Activated T-helper 17 cell treated with anti-CD3 and anti-CD28 coated beads, Interleukin-2, amount 50 U/mL, for 72 hours (primary cell): ENCODE data around the gene PTF1A. TPM values are rescaled to one million over a fixed set of nuclear protein-coding genes. Genes with fewer than 3 reads are reported as not detected.

Experiments used
- ATAC-seq: fragments of 150-1000 bp; cut with Tn5 transposase; replicated peaks from 2 replicates; pipeline ENCODE4 v1.10.0; 2021; ENCODE audit warnings: mild to moderate bottlenecking, moderate library complexity
- H3K27ac Mint-ChIP-seq: one replicate; pipeline ENCODE4 v1.8.0; 2022; ENCODE audit warnings: mixed read lengths
- H3K27me3 Mint-ChIP-seq: one replicate; pipeline ENCODE4 v1.8.0; 2022; ENCODE audit warnings: mixed read lengths
- H3K36me3 Mint-ChIP-seq: one replicate; pipeline ENCODE4 v1.8.0; 2022; ENCODE audit warnings: low read depth, mild to moderate bottlenecking, mixed read lengths
- H3K4me1 Mint-ChIP-seq: one replicate; pipeline ENCODE4 v1.8.0; 2022; ENCODE audit warnings: mixed read lengths
- H3K4me3 Mint-ChIP-seq: one replicate; pipeline ENCODE4 v1.8.0; 2022; ENCODE audit warnings: mild to moderate bottlenecking, mixed read lengths
- H3K9me3 Mint-ChIP-seq: one replicate; pipeline ENCODE4 v1.8.0; 2022; ENCODE audit warnings: mixed read lengths
- total RNA-seq, 2 donors: library from RNA; stranded (reverse); gene quantifications; one replicate each; pipeline ENCODE4 v1.2.3, GENCODE V29; 2022

The PTF1A gene
- total RNA-seq, 2 donors from 2014 or later: not detected

DNA sequence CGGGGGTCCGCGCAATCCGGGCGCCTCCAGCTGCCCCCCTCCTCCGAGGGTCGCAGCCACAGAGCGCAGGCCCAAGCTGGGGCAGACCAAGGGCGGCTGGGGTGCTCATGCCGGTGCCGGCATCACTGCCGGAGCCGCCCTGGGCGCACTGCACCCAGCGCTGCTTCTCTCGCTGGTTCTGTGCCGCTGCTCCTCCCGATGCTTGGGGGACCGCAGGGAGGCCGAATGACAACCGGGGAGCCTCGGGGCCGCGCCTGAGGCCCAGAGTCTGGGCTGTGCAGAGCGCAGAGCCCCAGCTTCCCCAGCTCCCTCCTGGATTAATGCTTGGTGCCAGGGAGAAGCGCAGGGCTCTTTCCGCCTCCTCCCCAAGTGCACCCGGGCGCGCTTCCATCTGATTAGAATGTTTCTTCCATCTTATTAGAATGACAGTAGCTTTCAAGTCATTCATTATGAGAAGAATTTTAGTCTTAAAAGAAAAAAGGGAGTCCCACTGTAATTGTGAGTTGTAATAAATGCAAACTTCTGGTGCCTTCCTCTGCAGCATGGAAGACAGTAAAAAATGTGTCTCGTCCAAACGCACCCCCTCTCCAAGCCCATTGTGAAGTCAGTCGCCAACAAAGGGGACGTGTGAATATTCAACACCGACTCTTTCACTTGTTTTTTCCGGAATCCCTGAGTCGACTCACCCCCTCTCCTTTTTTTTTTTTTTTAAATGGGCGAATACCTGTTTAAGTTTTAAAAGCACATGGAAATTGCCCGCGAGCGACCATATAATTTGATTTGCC lies 19.5 kb upstream of the PTF1A start:
- H3K4me3 Mint-ChIP-seq: no peak overlapping the region
- H3K9me3 Mint-ChIP-seq: no peaks in the 10 kb centered on the region
- H3K36me3 Mint-ChIP-seq: no peaks in the 10 kb centered on the region
- H3K27me3 Mint-ChIP-seq: peaks cover 62% of the 10 kb centered on the region
- no peak for ATAC-seq
- no peak overlapping the region for H3K27ac Mint-ChIP-seq
- no peaks in the 10 kb centered on the region for H3K4me1 Mint-ChIP-seq

- Mint-ChIP-seq H3K4me1 (no peaks in the 10 kb centered on the region), H3K9me3 (no peaks in the 10 kb centered on the region), H3K4me3 (no peak overlapping the region), H3K36me3 (no peaks in the 10 kb centered on the region), H3K27me3 (peaks cover 65% of the 10 kb centered on the region), H3K27ac (no peak overlapping the region)
- no peak for ATAC-seq
These were observed 18.7 kb upstream of the PTF1A start for GRCh38 chr10:23173214-23174073.

DNA sequence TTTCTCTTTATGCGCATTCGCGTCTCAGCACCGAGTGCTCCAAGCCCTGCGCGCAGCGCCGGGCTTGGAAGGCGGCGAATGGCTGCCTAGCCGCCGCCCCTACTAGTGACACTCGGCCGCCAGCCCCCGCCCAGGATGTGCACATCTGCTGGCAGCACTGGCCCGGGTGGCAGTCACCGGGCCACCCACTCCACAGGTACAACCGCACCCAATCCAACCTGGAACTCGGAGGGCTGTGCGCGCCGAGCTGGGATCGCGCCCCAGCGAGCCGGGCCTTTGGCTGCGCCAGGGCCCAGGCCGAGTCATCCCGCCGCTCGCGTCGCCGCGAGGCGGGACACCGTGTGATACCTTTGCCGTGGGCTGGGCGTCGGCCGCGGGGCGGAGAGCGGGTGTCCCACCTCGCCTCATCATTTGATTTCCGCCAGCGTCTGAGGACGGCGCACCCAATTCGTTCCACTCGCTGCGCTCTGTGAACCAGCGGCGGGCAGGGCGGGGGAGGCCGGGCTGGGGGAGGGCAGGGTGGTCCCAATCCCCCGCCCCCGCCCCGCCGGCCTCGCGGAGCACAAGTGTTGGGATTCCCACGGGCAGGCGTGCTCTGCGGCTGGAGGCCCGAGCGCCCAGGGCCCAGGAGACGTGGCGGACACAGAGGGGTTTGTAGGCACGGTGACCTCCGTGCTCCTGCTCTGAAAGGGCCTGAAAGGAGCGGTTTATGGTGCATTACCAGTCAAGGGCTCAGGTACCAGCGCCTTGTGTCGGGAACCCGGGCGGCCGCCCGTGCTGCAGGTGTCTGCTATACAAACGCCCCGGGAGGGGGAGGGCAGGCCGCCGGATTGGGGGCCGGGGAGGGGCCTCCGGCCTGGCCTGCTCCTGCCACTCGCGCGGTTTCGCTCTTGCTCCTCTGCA lies 17.8 kb upstream of the PTF1A start:
- H3K36me3 Mint-ChIP-seq: no peaks in the 10 kb centered on the region
- no peaks in the 10 kb centered on the region for H3K9me3 Mint-ChIP-seq
- no peak for ATAC-seq
- no peaks in the 10 kb centered on the region for H3K4me1 Mint-ChIP-seq
- peaks cover 65% of the 10 kb centered on the region for H3K27me3 Mint-ChIP-seq
- H3K27ac Mint-ChIP-seq: no peak overlapping the region
- H3K4me3 Mint-ChIP-seq: no peak overlapping the region

GRCh38 chr10:23174977-23175512 lies 17.1 kb upstream of the PTF1A start:
- Mint-ChIP-seq H3K9me3 (no peaks in the 10 kb centered on the region), H3K27ac (no peak overlapping the region), H3K4me1 (no peaks in the 10 kb centered on the region), H3K36me3 (no peaks in the 10 kb centered on the region), H3K4me3 (no peak overlapping the region), H3K27me3 (peaks cover 65% of the 10 kb centered on the region)
- ATAC-seq: no peak

- H3K36me3 Mint-ChIP-seq: no peaks in the 10 kb centered on the region
- H3K27ac Mint-ChIP-seq: no peak overlapping the region
- no peak overlapping the region for H3K4me3 Mint-ChIP-seq
- H3K27me3 Mint-ChIP-seq: peaks cover 52% of the 10 kb centered on the region
- H3K9me3 Mint-ChIP-seq: no peaks in the 10 kb centered on the region
- no peak for ATAC-seq
- no peaks in the 10 kb centered on the region for H3K4me1 Mint-ChIP-seq
These were observed 5.9 kb upstream of the PTF1A start for GRCh38 chr10:23186178-23186577.

GRCh38 chr10:23186697-23187096 lies 5.4 kb upstream of the PTF1A start:
- Mint-ChIP-seq H3K36me3 (no peaks in the 10 kb centered on the region), H3K4me1 (no peaks in the 10 kb centered on the region), H3K4me3 (no peak overlapping the region), H3K9me3 (no peaks in the 10 kb centered on the region), H3K27ac (no peak overlapping the region), H3K27me3 (peaks cover 52% of the 10 kb centered on the region)
- ATAC-seq: no peak

DNA sequence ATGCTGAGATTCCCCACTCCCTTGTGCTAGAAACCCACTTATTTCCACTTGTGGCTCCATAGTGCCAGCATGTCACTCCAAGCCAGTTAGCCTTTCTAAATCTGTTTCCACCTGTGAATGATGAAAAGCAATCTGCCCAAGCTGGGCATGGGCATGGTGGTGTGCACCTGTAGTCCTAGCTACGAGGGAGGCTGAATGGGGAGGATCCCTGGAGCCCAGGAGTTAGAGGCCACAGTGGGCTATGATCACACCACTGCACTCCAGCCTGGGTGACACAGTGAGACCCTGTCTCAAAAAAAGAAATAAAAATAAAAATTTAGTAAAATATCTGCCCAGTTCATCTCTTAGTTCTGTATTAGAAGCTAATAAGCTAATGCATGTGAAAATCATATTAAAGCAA lies 5.0 kb upstream of the PTF1A start:
- no peaks in the 10 kb centered on the region for H3K9me3 Mint-ChIP-seq
- H3K4me3 Mint-ChIP-seq: no peak overlapping the region
- H3K4me1 Mint-ChIP-seq: no peaks in the 10 kb centered on the region
- H3K27me3 Mint-ChIP-seq: peaks cover 48% of the 10 kb centered on the region
- no peak overlapping the region for H3K27ac Mint-ChIP-seq
- no peak for ATAC-seq
- H3K36me3 Mint-ChIP-seq: no peaks in the 10 kb centered on the region

DNA sequence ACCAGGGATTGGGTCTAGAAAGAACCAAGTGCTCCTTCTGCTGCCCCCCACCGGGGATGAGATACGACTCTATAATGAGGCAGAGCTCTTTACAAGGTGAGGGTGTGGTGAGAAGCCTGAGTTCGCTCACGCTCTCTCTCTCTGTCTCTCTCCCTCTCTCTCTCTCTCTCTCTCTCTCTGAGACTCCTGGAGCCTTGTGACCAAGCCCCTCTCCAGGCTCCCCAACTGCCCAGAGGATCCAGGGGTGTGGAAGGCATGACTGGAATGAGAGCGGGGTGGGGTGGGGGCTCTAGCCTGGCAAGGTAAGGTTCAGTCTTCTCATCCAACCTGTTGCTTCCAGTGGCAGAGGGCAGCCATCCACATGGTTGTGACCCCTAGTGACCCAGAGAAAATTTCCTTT lies 3.1 kb upstream of the PTF1A start:
- Mint-ChIP-seq H3K27ac (no peak overlapping the region), H3K4me1 (no peaks in the 10 kb centered on the region), H3K4me3 (no peak overlapping the region), H3K9me3 (no peaks in the 10 kb centered on the region), H3K36me3 (peaks cover 6% of the 10 kb centered on the region), H3K27me3 (peaks cover 48% of the 10 kb centered on the region)
- ATAC-seq: no peak

- H3K36me3 Mint-ChIP-seq: peaks cover 6% of the 10 kb centered on the region
- no peaks in the 10 kb centered on the region for H3K4me1 Mint-ChIP-seq
- no peaks in the 10 kb centered on the region for H3K9me3 Mint-ChIP-seq
- ATAC-seq: no peak
- H3K27me3 Mint-ChIP-seq: peaks cover 55% of the 10 kb centered on the region
- no peak overlapping the region for H3K27ac Mint-ChIP-seq
- no peak overlapping the region for H3K4me3 Mint-ChIP-seq
These were observed 994 bp upstream of the PTF1A start for GRCh38 chr10:23190872-23191763.

- no peak for ATAC-seq
- Mint-ChIP-seq H3K27me3 (peaks cover 55% of the 10 kb centered on the region), H3K9me3 (no peaks in the 10 kb centered on the region), H3K36me3 (peaks cover 6% of the 10 kb centered on the region), H3K4me3 (no peak overlapping the region), H3K27ac (no peak overlapping the region), H3K4me1 (no peaks in the 10 kb centered on the region)
These were observed 761 bp downstream of the PTF1A start for GRCh38 chr10:23192712-23193434.

DNA sequence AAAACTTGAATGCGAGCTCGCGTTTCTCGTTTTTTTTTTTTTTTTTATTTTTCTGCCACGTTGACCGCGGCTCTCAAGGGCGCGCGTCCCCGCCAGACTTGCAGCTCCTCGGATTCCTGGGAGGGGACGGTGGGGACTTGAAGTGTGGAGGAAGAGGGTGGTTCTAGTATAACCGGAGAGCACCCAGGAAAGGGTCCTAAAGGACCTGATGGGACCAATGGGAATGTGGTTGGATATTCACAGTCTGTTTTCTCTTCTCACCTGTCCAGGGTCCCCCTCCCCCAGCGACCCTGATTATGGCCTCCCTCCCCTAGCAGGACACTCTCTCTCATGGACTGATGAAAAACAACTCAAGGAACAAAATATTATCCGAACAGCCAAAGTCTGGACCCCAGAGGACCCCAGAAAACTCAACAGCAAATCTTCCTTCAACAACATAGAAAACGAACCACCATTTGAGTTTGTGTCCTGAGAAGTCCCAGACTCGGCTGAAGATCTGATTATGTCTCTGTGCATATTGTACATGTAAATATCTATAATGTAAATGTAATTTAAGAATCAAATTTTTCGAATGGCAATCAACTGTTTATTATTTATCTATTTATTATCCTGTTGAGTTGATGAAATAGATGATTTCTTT lies 1.4 kb downstream of the PTF1A start:
- peaks cover 6% of the 10 kb centered on the region for H3K36me3 Mint-ChIP-seq
- no peak overlapping the region for H3K27ac Mint-ChIP-seq
- H3K27me3 Mint-ChIP-seq: peaks cover 58% of the 10 kb centered on the region
- no peaks in the 10 kb centered on the region for H3K4me1 Mint-ChIP-seq
- no peak for ATAC-seq
- no peaks in the 10 kb centered on the region for H3K9me3 Mint-ChIP-seq
- H3K4me3 Mint-ChIP-seq: no peak overlapping the region

DNA sequence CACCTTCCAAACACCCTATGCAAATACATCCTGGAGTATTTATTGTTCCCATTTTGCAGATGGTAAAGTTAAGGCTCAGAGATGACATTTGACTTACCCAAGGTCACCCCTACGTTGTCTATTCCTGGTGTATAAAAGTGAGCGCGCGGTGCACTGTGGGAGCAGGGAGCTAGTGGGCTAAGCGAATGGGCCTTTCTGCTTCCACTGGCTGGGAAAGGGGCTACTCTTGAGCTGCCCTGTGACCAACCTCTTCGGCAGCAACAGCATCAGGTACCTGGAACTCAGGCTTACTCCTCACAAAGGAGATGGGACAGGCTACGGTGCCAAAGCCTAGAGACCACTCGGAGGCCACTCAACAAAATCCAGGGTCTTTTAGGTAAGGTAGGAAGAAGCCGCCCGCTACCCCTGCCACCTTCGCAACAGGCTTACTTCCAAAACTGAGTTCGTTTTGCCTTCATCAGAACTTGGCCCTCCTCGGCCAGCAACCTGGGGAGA lies 2.4 kb downstream of the PTF1A start:
- H3K36me3 Mint-ChIP-seq: peaks cover 6% of the 10 kb centered on the region

More for the DNA sequence above, 2.4 kb downstream of the PTF1A start:
- ATAC-seq: no peak
- H3K27me3 Mint-ChIP-seq: peaks cover 53% of the 10 kb centered on the region
- H3K27ac Mint-ChIP-seq: no peak overlapping the region
- no peaks in the 10 kb centered on the region for H3K9me3 Mint-ChIP-seq
- no peaks in the 10 kb centered on the region for H3K4me1 Mint-ChIP-seq
- no peak overlapping the region for H3K4me3 Mint-ChIP-seq
